ENCODE results near the gene GRHL1. TPM values are rescaled to one million over a fixed set of nuclear protein-coding genes. Genes with fewer than 3 reads are reported as not detected.

GRHL1 gene
- total and polyA plus RNA-seq, 2 donors (not counting 3 experiments of a cell fraction or from before 2014, with no cell fraction given) = 0.37 to 1.1 TPM

- H3K79me2 ChIP-seq (ENCODE audit: control insufficient read depth, insufficient read depth, low read length) = no peaks in the 10 kb centered on the region
- TF ChIP-seq MYC (IDR thresholded peaks at IDR 0.05; ENCODE audit: low read depth, low read length) = no peak
- no peaks in the 10 kb centered on the region for H3K36me3 ChIP-seq (ENCODE audit: control insufficient read depth in 2 of 2, extremely low read depth in 1 of 2, insufficient read depth in 2 of 2, low read length in 2 of 2)
- no peaks in the 10 kb centered on the region for H3K4me1 ChIP-seq (ENCODE audit: control insufficient read depth, extremely low read depth, insufficient read depth, low read length)
- peaks cover 11 to 14% of the 10 kb centered on the region in 2 experiments for H3K27me3 ChIP-seq (ENCODE audit: control insufficient read depth in 2 of 2, insufficient read depth in 2 of 2, low read length in 2 of 2)
- H3K9ac ChIP-seq (replicated peaks; ENCODE audit: extremely low read depth, insufficient read depth, low read length) = no peak overlapping the region
- no peak overlapping the region for H3K27ac ChIP-seq (ENCODE audit: insufficient read depth, low read depth, low read length)
- DNase-seq (ENCODE audit: low read depth, low spot score) (no peak), FAIRE-seq (no peak)
- no peaks in the 10 kb centered on the region for H3K9me3 ChIP-seq (replicated peaks; ENCODE audit: control insufficient read depth, insufficient read depth, low read length)
- POLR2A ChIA-PET = no interaction called here
- dilution Hi-C loops (cut with MboI; ENCODE audit: extremely low pct_ligation_motif_present, low sequenced_read_pairs) = no loop called here
- no peaks in the 10 kb centered on the region for H3K9me1 ChIP-seq (replicated peaks; ENCODE audit: control insufficient read depth, extremely low read depth, insufficient read depth, low read length)
- H4K20me1 ChIP-seq (replicated peaks; ENCODE audit: control insufficient read depth, extremely low read depth, insufficient read depth, low read length) = no peaks in the 10 kb centered on the region
- CTCF ChIA-PET = no interaction called here
- BruUV-seq (replicated peaks) = no TSS peak
- H3K4me2 ChIP-seq (ENCODE audit: insufficient read depth, low read length) = no peak overlapping the region
- H3K4me3 ChIP-seq (replicated peaks in 1 of 3; ENCODE audit: insufficient read depth in 1 of 3, low read depth in 1 of 3, low read length in 3 of 3) = no peak overlapping the region
- H2AFZ ChIP-seq (ENCODE audit: low read depth, low read length) = no peak overlapping the region
- intact Hi-C loops (cut with micrococcal nuclease) = no loop called here
Measured at GRCh38 chr2:9946076-9946475, 5.4 kb upstream of the GRHL1 start.

GRCh38 chr2:9946818-9947217, 4.7 kb upstream of the GRHL1 start:
- FAIRE-seq (no peak), DNase-seq (ENCODE audit: low read depth, low spot score) (no peak)
- POLR2A ChIA-PET = no interaction called here
- no peaks in the 10 kb centered on the region for H3K9me3 ChIP-seq (replicated peaks; ENCODE audit: control insufficient read depth, insufficient read depth, low read length)
- H3K27ac ChIP-seq (ENCODE audit: insufficient read depth, low read depth, low read length) = no peak overlapping the region
- H3K4me2 ChIP-seq (ENCODE audit: insufficient read depth, low read length) = no peak overlapping the region
- dilution Hi-C loops (cut with MboI; ENCODE audit: extremely low pct_ligation_motif_present, low sequenced_read_pairs) = no loop called here
- no peaks in the 10 kb centered on the region for H3K36me3 ChIP-seq (ENCODE audit: control insufficient read depth in 2 of 2, extremely low read depth in 1 of 2, insufficient read depth in 2 of 2, low read length in 2 of 2)
- no peak overlapping the region for H3K9ac ChIP-seq (replicated peaks; ENCODE audit: extremely low read depth, insufficient read depth, low read length)
- no TSS peak for BruUV-seq (replicated peaks)
- H2AFZ ChIP-seq (ENCODE audit: low read depth, low read length) = no peak overlapping the region
- H3K27me3 ChIP-seq (ENCODE audit: control insufficient read depth in 2 of 2, insufficient read depth in 2 of 2, low read length in 2 of 2) = peaks cover 11 to 14% of the 10 kb centered on the region in 2 experiments
- no peaks in the 10 kb centered on the region for H3K4me1 ChIP-seq (ENCODE audit: control insufficient read depth, extremely low read depth, insufficient read depth, low read length)
- no peak for TF ChIP-seq JUN (IDR thresholded peaks at IDR 0.05; ENCODE audit: borderline replicate concordance, insufficient read depth, insufficient read length, low read depth)
- no peak for TF ChIP-seq EZH2 (IDR thresholded peaks at IDR 0.05; ENCODE audit: borderline replicate concordance, low read depth, low read length, severe bottlenecking)
- TF ChIP-seq MYC (IDR thresholded peaks at IDR 0.05; ENCODE audit: low read depth, low read length) = no peak
- no peak for TF ChIP-seq POLR2AphosphoS5 (IDR thresholded peaks at IDR 0.05; ENCODE audit: insufficient read depth, low read depth, low read length)
- no peak for TF ChIP-seq POLR2A (IDR thresholded peaks at IDR 0.05; ENCODE audit: low read depth, low read length)
- no peak for TF ChIP-seq MAX (IDR thresholded peaks at IDR 0.05; ENCODE audit: insufficient read depth, insufficient read length)
- no peak for TF ChIP-seq CTCF (IDR thresholded peaks at IDR 0.05; ENCODE audit: extremely low read depth in 1 of 2, insufficient read depth in 1 of 2, low read depth in 1 of 2, low read length in 2 of 2)
- TF ChIP-seq GATA2 (IDR thresholded peaks at IDR 0.05; ENCODE audit: insufficient read depth, insufficient read length, low read depth, low read length) = no peak
- TF ChIP-seq FOS (IDR thresholded peaks at IDR 0.05; ENCODE audit: borderline replicate concordance, insufficient read depth, low read length) = no peak
- H3K9me1 ChIP-seq (replicated peaks; ENCODE audit: control insufficient read depth, extremely low read depth, insufficient read depth, low read length) = no peaks in the 10 kb centered on the region
- H3K79me2 ChIP-seq (ENCODE audit: control insufficient read depth, insufficient read depth, low read length) = no peaks in the 10 kb centered on the region
- CTCF ChIA-PET = interaction anchor here (0.9 to 1.8 kb wide), 3 partner anchors 28 to 133 kb away, joined by 3 to 4 read pairs (median 3); no protein-coding TSS in a partner anchor
- intact Hi-C loops (cut with micrococcal nuclease) = no loop called here
- no peak overlapping the region for H3K4me3 ChIP-seq (replicated peaks in 1 of 3; ENCODE audit: insufficient read depth in 1 of 3, low read depth in 1 of 3, low read length in 3 of 3)
- H4K20me1 ChIP-seq (replicated peaks; ENCODE audit: control insufficient read depth, extremely low read depth, insufficient read depth, low read length) = no peaks in the 10 kb centered on the region

Measured in endothelial cell of umbilical vein (primary cell).